ENCODE data around the gene BTLA.
"Not testable (repeated sequence)": the region's sequence is repeated elsewhere in the genome, so short reads cannot be mapped to it uniquely, and the experiment has no call there.

The BTLA gene

GRCh38 chr3:112466020-112466419 lies 33.3 kb downstream of the BTLA start:
- Histone ChIP-seq H3K27me3 (ENCODE audit: control insufficient read depth, insufficient read depth, low read length) (no peaks in the 10 kb centered on the region), H3K36me3 (ENCODE audit: control insufficient read depth, insufficient read depth, low read length) (no peaks in the 10 kb centered on the region), H3K9ac (ENCODE audit: low read depth, low read length) (no peak overlapping the region), H3K4me3 (ENCODE audit: low read depth, low read length) (no peak overlapping the region), H3K9me3 (ENCODE audit: control insufficient read depth, insufficient read depth, low read length) (no peaks in the 10 kb centered on the region), H3K4me1 (ENCODE audit: control insufficient read depth, insufficient read depth, low read length) (peaks cover 2% of the 10 kb centered on the region)

GRCh38 chr3:112464264-112464663 lies 35.0 kb downstream of the BTLA start:
- H3K9me3 ChIP-seq (ENCODE audit: control insufficient read depth, insufficient read depth, low read length) = no peaks in the 10 kb centered on the region
- no peak overlapping the region for H3K4me3 ChIP-seq (ENCODE audit: low read depth, low read length)
- H3K36me3 ChIP-seq (ENCODE audit: control insufficient read depth, insufficient read depth, low read length) = no peaks in the 10 kb centered on the region
- no peak overlapping the region for H3K9ac ChIP-seq (ENCODE audit: low read depth, low read length)
- peaks cover 2% of the 10 kb centered on the region for H3K4me1 ChIP-seq (ENCODE audit: control insufficient read depth, insufficient read depth, low read length)
- H3K27me3 ChIP-seq (ENCODE audit: control insufficient read depth, insufficient read depth, low read length) = no peaks in the 10 kb centered on the region

GRCh38 chr3:112463250-112463649 lies 36.0 kb downstream of the BTLA start:
- Histone ChIP-seq H3K4me1 (ENCODE audit: control insufficient read depth, insufficient read depth, low read length) (peaks cover 2% of the 10 kb centered on the region), H3K36me3 (ENCODE audit: control insufficient read depth, insufficient read depth, low read length) (no peaks in the 10 kb centered on the region), H3K9me3 (ENCODE audit: control insufficient read depth, insufficient read depth, low read length) (no peaks in the 10 kb centered on the region), H3K9ac (ENCODE audit: low read depth, low read length) (no peak overlapping the region), H3K27me3 (ENCODE audit: control insufficient read depth, insufficient read depth, low read length) (no peaks in the 10 kb centered on the region), H3K4me3 (ENCODE audit: low read depth, low read length) (no peak overlapping the region)

- not testable (repeated sequence) for H3K27me3 ChIP-seq (ENCODE audit: control insufficient read depth, insufficient read depth, low read length); H3K4me1 ChIP-seq (ENCODE audit: control insufficient read depth, insufficient read depth, low read length); H3K9me3 ChIP-seq (ENCODE audit: control insufficient read depth, insufficient read depth, low read length); H3K4me3 ChIP-seq (ENCODE audit: low read depth, low read length); H3K36me3 ChIP-seq (ENCODE audit: control insufficient read depth, insufficient read depth, low read length); H3K9ac ChIP-seq (ENCODE audit: low read depth, low read length)
Measured at GRCh38 chr3:112461787-112462186, 37.5 kb downstream of the BTLA start.

- no peaks in the 10 kb centered on the region for H3K36me3 ChIP-seq (ENCODE audit: control insufficient read depth, insufficient read depth, low read length)
- H3K4me3 ChIP-seq (ENCODE audit: low read depth, low read length) = no peak overlapping the region
- no peak overlapping the region for H3K9ac ChIP-seq (ENCODE audit: low read depth, low read length)
- H3K4me1 ChIP-seq (ENCODE audit: control insufficient read depth, insufficient read depth, low read length) = no peaks in the 10 kb centered on the region
- H3K9me3 ChIP-seq (ENCODE audit: control insufficient read depth, insufficient read depth, low read length) = no peaks in the 10 kb centered on the region
- H3K27me3 ChIP-seq (ENCODE audit: control insufficient read depth, insufficient read depth, low read length) = no peaks in the 10 kb centered on the region
Measured at GRCh38 chr3:112460519-112461195, 38.6 kb downstream of the BTLA start.

- no peaks in the 10 kb centered on the region for H3K36me3 ChIP-seq (ENCODE audit: control insufficient read depth, insufficient read depth, low read length)
- no peak overlapping the region for H3K4me3 ChIP-seq (ENCODE audit: low read depth, low read length)
- H3K27me3 ChIP-seq (ENCODE audit: control insufficient read depth, insufficient read depth, low read length) = no peaks in the 10 kb centered on the region
- no peaks in the 10 kb centered on the region for H3K9me3 ChIP-seq (ENCODE audit: control insufficient read depth, insufficient read depth, low read length)
- no peak overlapping the region for H3K9ac ChIP-seq (ENCODE audit: low read depth, low read length)
- H3K4me1 ChIP-seq (ENCODE audit: control insufficient read depth, insufficient read depth, low read length) = no peaks in the 10 kb centered on the region
Measured at GRCh38 chr3:112459750-112460149, 39.5 kb downstream of the BTLA start.

GRCh38 chr3:112456147-112456546 lies 43.1 kb downstream of the BTLA start:
- no peaks in the 10 kb centered on the region for H3K9me3 ChIP-seq (ENCODE audit: control insufficient read depth, insufficient read depth, low read length)
- H3K9ac ChIP-seq (ENCODE audit: low read depth, low read length) = no peak overlapping the region
- no peak overlapping the region for H3K4me3 ChIP-seq (ENCODE audit: low read depth, low read length)
- H3K27me3 ChIP-seq (ENCODE audit: control insufficient read depth, insufficient read depth, low read length) = no peaks in the 10 kb centered on the region
- H3K4me1 ChIP-seq (ENCODE audit: control insufficient read depth, insufficient read depth, low read length) = no peaks in the 10 kb centered on the region
- H3K36me3 ChIP-seq (ENCODE audit: control insufficient read depth, insufficient read depth, low read length) = no peaks in the 10 kb centered on the region

GRCh38 chr3:112448939-112449338 lies 50.3 kb downstream of the BTLA start:
- no peaks in the 10 kb centered on the region for H3K9me3 ChIP-seq (ENCODE audit: control insufficient read depth, insufficient read depth, low read length)
- no peaks in the 10 kb centered on the region for H3K4me1 ChIP-seq (ENCODE audit: control insufficient read depth, insufficient read depth, low read length)
- H3K27me3 ChIP-seq (ENCODE audit: control insufficient read depth, insufficient read depth, low read length) = no peaks in the 10 kb centered on the region
- H3K9ac ChIP-seq (ENCODE audit: low read depth, low read length) = no peak overlapping the region
- H3K4me3 ChIP-seq (ENCODE audit: low read depth, low read length) = no peak overlapping the region
- H3K36me3 ChIP-seq (ENCODE audit: control insufficient read depth, insufficient read depth, low read length) = no peaks in the 10 kb centered on the region

GRCh38 chr3:112446343-112446742 lies 52.9 kb downstream of the BTLA start:
- H3K27me3 ChIP-seq (ENCODE audit: control insufficient read depth, insufficient read depth, low read length) = no peaks in the 10 kb centered on the region
- H3K9me3 ChIP-seq (ENCODE audit: control insufficient read depth, insufficient read depth, low read length) = no peaks in the 10 kb centered on the region
- H3K36me3 ChIP-seq (ENCODE audit: control insufficient read depth, insufficient read depth, low read length) = no peaks in the 10 kb centered on the region
- no peak overlapping the region for H3K4me3 ChIP-seq (ENCODE audit: low read depth, low read length)
- no peaks in the 10 kb centered on the region for H3K4me1 ChIP-seq (ENCODE audit: control insufficient read depth, insufficient read depth, low read length)
- no peak overlapping the region for H3K9ac ChIP-seq (ENCODE audit: low read depth, low read length)

- Histone ChIP-seq H3K27me3 (ENCODE audit: control insufficient read depth, insufficient read depth, low read length) (no peaks in the 10 kb centered on the region), H3K4me3 (ENCODE audit: low read depth, low read length) (no peak overlapping the region), H3K36me3 (ENCODE audit: control insufficient read depth, insufficient read depth, low read length) (no peaks in the 10 kb centered on the region), H3K4me1 (ENCODE audit: control insufficient read depth, insufficient read depth, low read length) (no peaks in the 10 kb centered on the region), H3K9me3 (ENCODE audit: control insufficient read depth, insufficient read depth, low read length) (no peaks in the 10 kb centered on the region), H3K9ac (ENCODE audit: low read depth, low read length) (no peak overlapping the region)
Measured at GRCh38 chr3:112445839-112446238, 53.4 kb downstream of the BTLA start.

GRCh38 chr3:112437146-112438022 lies 61.9 kb downstream of the BTLA start:
- Histone ChIP-seq H3K36me3 (ENCODE audit: control insufficient read depth, insufficient read depth, low read length) (peaks cover 4% of the 10 kb centered on the region), H3K4me1 (ENCODE audit: control insufficient read depth, insufficient read depth, low read length) (no peaks in the 10 kb centered on the region), H3K9me3 (ENCODE audit: control insufficient read depth, insufficient read depth, low read length) (no peaks in the 10 kb centered on the region), H3K27me3 (ENCODE audit: control insufficient read depth, insufficient read depth, low read length) (no peaks in the 10 kb centered on the region), H3K4me3 (ENCODE audit: low read depth, low read length) (no peak overlapping the region), H3K9ac (ENCODE audit: low read depth, low read length) (no peak overlapping the region)

- no peaks in the 10 kb centered on the region for H3K36me3 ChIP-seq (ENCODE audit: control insufficient read depth, insufficient read depth, low read length)
- no peak overlapping the region for H3K9ac ChIP-seq (ENCODE audit: low read depth, low read length)
- H3K4me1 ChIP-seq (ENCODE audit: control insufficient read depth, insufficient read depth, low read length) = peaks cover 6% of the 10 kb centered on the region
- H3K4me3 ChIP-seq (ENCODE audit: low read depth, low read length) = no peak overlapping the region
- no peaks in the 10 kb centered on the region for H3K27me3 ChIP-seq (ENCODE audit: control insufficient read depth, insufficient read depth, low read length)
- no peaks in the 10 kb centered on the region for H3K9me3 ChIP-seq (ENCODE audit: control insufficient read depth, insufficient read depth, low read length)
Measured at GRCh38 chr3:112429960-112430359, 69.3 kb downstream of the BTLA start.
